GM18520 (cell line): ENCODE measurements around the gene CALN1.
"Not testable (repeated sequence)": the region's sequence is repeated elsewhere in the genome, so short reads cannot be mapped to it uniquely, and the experiment has no call there.

Experiments
- ATAC-seq: cut with Tn5 transposase; IDR thresholded peaks from one replicate; pipeline ENCODE4 v1.9.1; 2021; ENCODE audit not compliant: unreplicated experiment

Gene CALN1

GRCh38 chr7:71768450-71768849 is 643.7 kb downstream of the CALN1 start:
- no peak for ATAC-seq

DNA sequence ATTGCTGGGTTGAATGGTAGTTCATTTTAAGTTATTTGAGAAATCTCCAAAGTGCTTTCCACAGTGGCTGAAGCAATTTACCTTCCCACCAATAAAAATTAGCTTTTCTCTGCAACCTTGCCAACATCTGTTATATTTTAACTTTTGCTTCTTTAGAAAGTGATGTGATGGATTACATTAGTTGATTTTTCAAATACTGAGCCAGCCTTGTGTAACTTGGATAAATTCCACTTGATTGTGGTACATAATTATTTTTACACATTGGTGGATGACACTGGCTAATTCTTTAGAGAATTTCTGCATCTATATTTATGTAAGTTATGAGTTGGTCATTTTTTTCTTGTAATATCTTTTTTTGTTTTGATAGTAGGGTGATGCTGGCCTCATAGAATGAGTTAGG is 646.1 kb downstream of the CALN1 start:
- no peak for ATAC-seq

DNA sequence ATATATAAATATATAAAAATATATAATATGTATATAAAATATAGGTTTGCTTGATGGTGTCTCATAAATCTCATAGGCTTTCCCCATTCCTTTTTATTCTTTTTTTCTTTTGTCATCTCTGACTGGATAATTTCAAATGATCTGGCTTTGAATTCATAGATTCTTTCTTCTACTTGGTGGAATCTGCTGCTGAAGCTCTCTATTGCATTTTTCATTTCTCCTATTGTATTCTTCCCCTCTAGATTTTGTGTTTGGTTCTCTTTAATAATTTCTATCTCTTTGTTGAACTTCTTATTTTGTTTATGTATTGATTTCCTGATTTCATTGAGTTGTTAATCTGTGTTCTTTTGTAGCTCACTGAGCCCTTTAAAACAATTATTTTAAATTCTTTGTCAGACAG is 650.8 kb downstream of the CALN1 start:
- ATAC-seq: no peak

DNA sequence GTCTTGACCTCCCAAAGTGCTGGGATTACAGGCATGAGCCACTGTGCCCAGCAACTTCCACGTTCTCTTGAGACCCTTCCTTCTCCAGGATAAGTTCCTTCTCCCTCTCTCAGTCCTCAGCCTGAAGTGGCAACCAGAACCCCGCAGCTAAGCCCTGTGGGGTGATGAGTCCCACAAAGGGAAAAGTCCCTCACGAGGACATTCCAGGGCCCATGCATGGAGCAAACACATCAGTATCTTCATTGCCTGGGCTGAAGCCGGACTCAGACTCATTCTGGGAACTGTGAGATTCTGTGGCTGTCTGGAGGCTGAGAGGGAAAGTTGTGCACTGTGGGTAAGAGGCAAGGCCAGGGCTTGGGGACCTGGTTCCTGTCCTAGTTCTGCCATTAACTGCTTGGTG is 657.3 kb downstream of the CALN1 start:
- no peak for ATAC-seq

GRCh38 chr7:71753956-71754664 is 658.0 kb downstream of the CALN1 start:
- ATAC-seq: no peak

- no peak for ATAC-seq
These were observed 658.9 kb downstream of the CALN1 start for GRCh38 chr7:71753236-71753635.

GRCh38 chr7:71752171-71752935 is 659.8 kb downstream of the CALN1 start:
- no peak for ATAC-seq

GRCh38 chr7:71750290-71750689 is 661.8 kb downstream of the CALN1 start:
- no peak for ATAC-seq

DNA sequence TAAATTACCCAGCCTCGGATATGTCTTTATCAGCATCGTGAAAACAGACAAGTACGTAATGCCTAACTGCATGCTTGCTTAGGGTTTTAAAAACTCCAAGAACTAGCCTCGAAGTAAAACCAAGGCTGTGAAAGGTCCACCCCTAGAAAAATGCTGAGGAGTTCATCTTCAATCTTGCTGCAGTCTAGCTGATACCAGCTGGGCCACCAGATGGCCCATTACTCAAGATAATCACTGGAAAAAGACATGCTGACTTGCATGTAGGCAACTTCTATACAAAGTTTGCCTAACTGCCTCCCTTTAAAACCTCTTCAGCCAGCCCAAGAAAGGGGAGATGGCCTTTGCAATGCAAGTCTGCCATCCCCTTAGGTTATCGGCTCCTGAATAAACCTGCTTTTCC is 666.1 kb downstream of the CALN1 start:
- ATAC-seq: no peak

DNA sequence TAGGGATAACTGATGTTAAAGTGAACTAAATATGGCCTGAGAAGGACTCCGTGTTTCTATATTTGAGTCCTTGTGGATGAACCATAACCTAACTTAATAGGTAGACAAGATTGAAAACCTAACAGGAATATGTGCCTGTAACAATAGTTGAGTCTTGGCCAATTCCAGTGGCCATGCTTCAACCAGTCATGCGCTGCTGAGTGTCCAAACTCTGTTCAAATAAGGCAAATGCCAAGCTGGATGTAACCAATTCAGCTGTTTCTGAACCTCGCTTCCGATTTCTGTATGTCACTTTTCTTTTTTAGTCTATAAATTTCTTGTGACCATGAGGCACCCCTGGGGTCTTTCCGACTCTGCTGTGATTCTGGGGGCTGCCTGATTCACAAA is 672.0 kb downstream of the CALN1 start:
- ATAC-seq: no peak

GRCh38 chr7:71739520-71740173 is 672.5 kb downstream of the CALN1 start:
- no peak for ATAC-seq

DNA sequence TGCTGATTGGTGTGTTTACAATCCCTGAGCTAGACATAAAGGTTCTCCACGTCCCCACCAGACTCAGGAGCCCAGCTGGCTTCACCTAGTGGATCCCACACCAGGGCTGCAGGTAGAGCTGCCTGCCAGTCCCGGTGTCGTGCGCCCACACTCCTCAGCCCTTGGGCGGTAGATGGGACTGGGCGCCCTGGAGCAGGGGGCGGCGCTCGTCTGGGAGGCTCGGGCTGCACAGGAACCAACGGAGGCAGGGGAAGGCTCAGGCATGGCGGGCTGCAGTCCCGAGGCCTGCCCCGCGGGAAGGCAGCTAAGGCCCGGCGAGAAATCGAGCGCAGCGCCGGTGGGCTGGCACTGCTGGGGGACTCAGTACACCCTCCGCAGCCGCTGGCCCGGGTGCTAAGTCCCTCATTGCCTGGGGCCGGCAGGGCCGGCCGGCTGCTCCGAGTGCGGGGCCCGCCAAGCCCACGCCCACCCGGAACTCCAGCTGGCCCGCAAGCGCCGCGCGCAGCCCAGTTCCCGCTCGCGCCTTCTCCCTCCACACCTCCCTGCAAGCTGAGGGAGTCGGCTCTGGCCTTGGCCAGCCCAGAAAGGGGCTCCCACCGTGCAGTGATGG is 674.1 kb downstream of the CALN1 start:
- ATAC-seq: not testable (repeated sequence)

DNA sequence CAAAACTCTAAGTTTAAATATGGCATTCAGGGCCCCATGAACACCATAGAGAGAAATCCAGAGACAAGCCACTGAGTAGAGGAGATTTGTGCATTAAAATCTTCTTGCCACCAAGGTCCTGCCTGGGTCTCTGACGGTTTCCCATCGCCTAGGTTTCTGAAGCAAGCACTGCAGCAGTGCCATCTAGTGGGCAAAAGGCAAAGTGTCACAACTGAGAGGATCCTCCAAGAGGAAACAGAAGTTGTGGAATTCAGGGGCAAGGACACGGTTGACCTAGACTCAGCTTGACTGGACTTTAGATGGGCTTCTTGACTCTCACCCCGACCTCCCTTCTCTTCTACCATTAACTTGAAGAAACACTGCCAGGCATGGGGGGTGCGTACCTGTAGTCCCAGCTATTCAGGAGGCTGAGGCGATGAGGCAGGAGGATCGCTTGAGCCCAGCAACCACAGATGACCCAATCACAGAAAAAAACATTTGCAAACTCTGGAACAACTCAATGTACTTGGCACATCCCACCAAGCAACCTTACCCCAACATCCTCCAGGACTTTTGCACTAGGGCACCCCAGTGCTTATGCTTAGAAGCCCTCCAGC is 676.1 kb downstream of the CALN1 start:
- no peak for ATAC-seq

GRCh38 chr7:71733107-71733870 is 678.8 kb downstream of the CALN1 start:
- ATAC-seq: no peak

DNA sequence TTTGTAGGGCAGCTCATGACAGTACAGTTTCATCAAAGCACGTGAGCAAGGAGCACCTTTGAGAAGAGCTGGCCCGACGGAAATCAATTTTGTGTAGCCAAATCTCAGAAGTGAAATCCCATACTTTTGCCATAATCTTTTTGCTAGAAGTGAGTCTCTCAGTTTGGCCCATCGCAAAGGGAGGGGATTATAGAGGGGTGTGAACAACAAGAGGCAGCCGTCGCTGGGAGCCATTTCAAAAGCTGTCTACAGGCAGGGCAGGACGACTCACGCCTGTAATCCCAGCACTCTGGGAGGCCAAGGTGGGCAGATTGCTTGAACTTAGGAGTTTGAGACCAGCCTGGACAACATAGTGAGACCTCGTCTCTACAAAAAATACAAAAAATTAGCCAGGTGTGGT is 680.4 kb downstream of the CALN1 start:
- no peak for ATAC-seq
